ENCODE results near the gene LMAN2L.
A peak's percentile ranks its signal among the peaks of the same experiment; 100 is the strongest.

Gene LMAN2L

GRCh38 chr2:96715658-96716057 lies 24.2 kb downstream of the LMAN2L start:
- TF ChIP-seq CTCF (IDR thresholded peaks at IDR 0.05): no peak
- no peak overlapping the region for H3K27ac ChIP-seq
- no peak overlapping the region for H3K4me3 ChIP-seq
- DNase-seq (ENCODE audit: low spot score): no peak

GRCh38 chr2:96710985-96711384 lies 28.9 kb downstream of the LMAN2L start:
- H3K4me3 ChIP-seq: no peak overlapping the region
- no peak for DNase-seq (ENCODE audit: low spot score)
- no peak for TF ChIP-seq CTCF (IDR thresholded peaks at IDR 0.05)
- no peak overlapping the region for H3K27ac ChIP-seq

- DNase-seq (ENCODE audit: low spot score): peak; percentile 58
- H3K27ac ChIP-seq: no peak overlapping the region
- H3K4me3 ChIP-seq: no peak overlapping the region
- no peak for TF ChIP-seq CTCF (IDR thresholded peaks at IDR 0.05)
Observed at GRCh38 chr2:96703021-96703751, 36.7 kb downstream of the LMAN2L start.

- TF ChIP-seq CTCF (IDR thresholded peaks at IDR 0.05): no peak
- H3K27ac ChIP-seq: no peak overlapping the region
- DNase-seq (ENCODE audit: low spot score): peak; percentile 64
- no peak overlapping the region for H3K4me3 ChIP-seq
Observed at GRCh38 chr2:96702098-96702785, 37.6 kb downstream of the LMAN2L start.

GRCh38 chr2:96701636-96702035 lies 38.2 kb downstream of the LMAN2L start:
- no peak for TF ChIP-seq CTCF (IDR thresholded peaks at IDR 0.05)
- Histone ChIP-seq H3K4me3 (no peak overlapping the region), H3K27ac (no peak overlapping the region)
- DNase-seq (ENCODE audit: low spot score): peak; percentile 43

- Histone ChIP-seq H3K27ac (no peak overlapping the region), H3K4me3 (no peak overlapping the region)
- no peak for DNase-seq (ENCODE audit: low spot score)
- TF ChIP-seq CTCF (IDR thresholded peaks at IDR 0.05): no peak
Observed at GRCh38 chr2:96700086-96700485, 39.8 kb downstream of the LMAN2L start.

GRCh38 chr2:96699621-96700020 lies 40.2 kb downstream of the LMAN2L start:
- TF ChIP-seq CTCF (IDR thresholded peaks at IDR 0.05): no peak
- H3K27ac ChIP-seq: no peak overlapping the region
- peak; percentile 35 for DNase-seq (ENCODE audit: low spot score)
- no peak overlapping the region for H3K4me3 ChIP-seq

Measured in coronary artery (tissue), 2 donors.